Astrocyte (in vitro differentiated cells and primary cell): ENCODE measurements around the gene PLXNB1. TPM values are rescaled to one million over a fixed set of nuclear protein-coding genes. Genes with fewer than 3 reads are reported as not detected.

Experiments
- DNase-seq: peaks from one replicate; pipeline ENCODE4 v3.0.0-alpha.2; 2010; ENCODE audit warnings: low read depth
- FAIRE-seq: peaks from 2 replicates; lab custom pipeline; 2011; peaks lifted over from hg19 to GRCh38; lab: Jason Lieb, UNC
- H2AFZ ChIP-seq: 2 replicates; pipeline ENCODE4 v1.6.0; 2012; ENCODE audit warnings: low read depth, low read length, inconsistent platforms
- H3K27ac ChIP-seq: 2 replicates; pipeline ENCODE4 v1.5.1; 2011; ENCODE audit warnings: low read depth, low read length, inconsistent platforms
- H3K27me3 ChIP-seq: 2 replicates; pipeline ENCODE4 v1.6.0; 2011; ENCODE audit warnings: low read length, inconsistent platforms; ENCODE audit not compliant: insufficient read depth
- H3K36me3 ChIP-seq: 2 replicates; pipeline ENCODE4 v1.5.1; 2011; ENCODE audit warnings: low read length, inconsistent platforms; ENCODE audit not compliant: insufficient read depth
- H3K4me1 ChIP-seq: 2 replicates; pipeline ENCODE4 v1.5.1; 2011; ENCODE audit warnings: low read length, inconsistent platforms; ENCODE audit not compliant: insufficient read depth
- H3K4me2 ChIP-seq: 2 replicates; pipeline ENCODE4 v1.6.0; 2012; ENCODE audit warnings: low read length, inconsistent platforms
- H3K4me3 ChIP-seq: 2 replicates; pipeline ENCODE4 v1.5.1; 2011; ENCODE audit warnings: low read depth, mild to moderate bottlenecking, low read length, inconsistent platforms; ENCODE audit not compliant: insufficient read depth
- H3K79me2 ChIP-seq: 2 replicates; pipeline ENCODE4 v1.6.0; 2012; ENCODE audit warnings: mild to moderate bottlenecking, low read length, inconsistent platforms; ENCODE audit not compliant: insufficient read depth
- H3K9ac ChIP-seq: 2 replicates; pipeline ENCODE4 v1.6.0; 2012; ENCODE audit warnings: mild to moderate bottlenecking, low read length, inconsistent platforms
- H3K9me3 ChIP-seq: 2 replicates; pipeline ENCODE4 v1.5.1; 2012; ENCODE audit warnings: low read depth, mild to moderate bottlenecking, low read length, inconsistent platforms; ENCODE audit not compliant: insufficient read depth
- H4K20me1 ChIP-seq: 2 replicates; pipeline ENCODE4 v1.6.0; 2012; ENCODE audit warnings: low read length, inconsistent platforms; ENCODE audit not compliant: insufficient read depth
- H3K27ac Mint-ChIP-seq: one replicate; pipeline ENCODE4 v1.8.0; 2021; ENCODE audit warnings: mild to moderate bottlenecking, mixed read lengths; ENCODE audit not compliant: unreplicated experiment
- H3K27me3 Mint-ChIP-seq: one replicate; pipeline ENCODE4 v1.8.0; 2021; ENCODE audit warnings: low read depth, mixed read lengths; ENCODE audit not compliant: unreplicated experiment
- H3K36me3 Mint-ChIP-seq: one replicate; pipeline ENCODE4 v1.8.0; 2021; ENCODE audit warnings: low read depth, mixed read lengths; ENCODE audit not compliant: unreplicated experiment
- H3K4me1 Mint-ChIP-seq: one replicate; pipeline ENCODE4 v1.8.0; 2021; ENCODE audit warnings: low read depth, mixed read lengths; ENCODE audit not compliant: unreplicated experiment
- H3K4me3 Mint-ChIP-seq: one replicate; pipeline ENCODE4 v1.8.0; 2021; ENCODE audit warnings: mild to moderate bottlenecking, moderate library complexity, mixed read lengths; ENCODE audit not compliant: unreplicated experiment
- H3K9me3 Mint-ChIP-seq: one replicate; pipeline ENCODE4 v1.8.0; 2021; ENCODE audit warnings: mild to moderate bottlenecking, mixed read lengths; ENCODE audit not compliant: unreplicated experiment
- EZH2 ChIP-seq: IDR thresholded peaks from 2 replicates; pipeline ENCODE4 v1.6.1; 2012; ENCODE audit warnings: mild to moderate bottlenecking, low read length, inconsistent platforms; ENCODE audit not compliant: insufficient read depth
- total RNA-seq: library from RNA; stranded (reverse); gene quantifications from 2 replicates; pipeline ENCODE4 v1.2.1, GENCODE V29; 2021
- TF ChIP-seq, protein P1 (sequence below): IDR thresholded peaks from 2 replicates; pipeline ENCODE4 v1.5.1; 2011; ENCODE audit warnings: low read depth, mild to moderate bottlenecking, inconsistent platforms, low read length, moderate library complexity; ENCODE audit not compliant: insufficient read depth

Gene PLXNB1
- total RNA-seq, 1 donor from 2014 or later, result 59.2 TPM

GRCh38 chr3:48423883-48424695 is 5.8 kb downstream of the PLXNB1 start:
- peaks cover 84% of the 10 kb centered on the region for H4K20me1 ChIP-seq
- H3K27me3 Mint-ChIP-seq, result no peaks in the 10 kb centered on the region
- H3K4me3 ChIP-seq, result no peak overlapping the region
- peaks cover 49% of the 10 kb centered on the region for H3K79me2 ChIP-seq
- no peak for TF ChIP-seq EZH2
- TF ChIP-seq, protein P1, sequence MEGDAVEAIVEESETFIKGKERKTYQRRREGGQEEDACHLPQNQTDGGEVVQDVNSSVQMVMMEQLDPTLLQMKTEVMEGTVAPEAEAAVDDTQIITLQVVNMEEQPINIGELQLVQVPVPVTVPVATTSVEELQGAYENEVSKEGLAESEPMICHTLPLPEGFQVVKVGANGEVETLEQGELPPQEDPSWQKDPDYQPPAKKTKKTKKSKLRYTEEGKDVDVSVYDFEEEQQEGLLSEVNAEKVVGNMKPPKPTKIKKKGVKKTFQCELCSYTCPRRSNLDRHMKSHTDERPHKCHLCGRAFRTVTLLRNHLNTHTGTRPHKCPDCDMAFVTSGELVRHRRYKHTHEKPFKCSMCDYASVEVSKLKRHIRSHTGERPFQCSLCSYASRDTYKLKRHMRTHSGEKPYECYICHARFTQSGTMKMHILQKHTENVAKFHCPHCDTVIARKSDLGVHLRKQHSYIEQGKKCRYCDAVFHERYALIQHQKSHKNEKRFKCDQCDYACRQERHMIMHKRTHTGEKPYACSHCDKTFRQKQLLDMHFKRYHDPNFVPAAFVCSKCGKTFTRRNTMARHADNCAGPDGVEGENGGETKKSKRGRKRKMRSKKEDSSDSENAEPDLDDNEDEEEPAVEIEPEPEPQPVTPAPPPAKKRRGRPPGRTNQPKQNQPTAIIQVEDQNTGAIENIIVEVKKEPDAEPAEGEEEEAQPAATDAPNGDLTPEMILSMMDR, result no peak
- FAIRE-seq, result no peak
- H3K27ac ChIP-seq, result no peak overlapping the region
- H2AFZ ChIP-seq, result no peak overlapping the region
- no peak overlapping the region for H3K4me2 ChIP-seq
- DNase-seq, result no peak
- peaks cover 10% of the 10 kb centered on the region for H3K36me3 Mint-ChIP-seq
- no peak overlapping the region for H3K27ac Mint-ChIP-seq
- no peaks in the 10 kb centered on the region for H3K36me3 ChIP-seq
- no peak overlapping the region for H3K4me3 Mint-ChIP-seq
- H3K4me1 ChIP-seq, result peaks cover 33% of the 10 kb centered on the region
- no peaks in the 10 kb centered on the region for H3K9me3 Mint-ChIP-seq
- peaks cover 31% of the 10 kb centered on the region for H3K4me1 Mint-ChIP-seq
- no peaks in the 10 kb centered on the region for H3K27me3 ChIP-seq
- H3K9ac ChIP-seq, result no peak overlapping the region
- no peaks in the 10 kb centered on the region for H3K9me3 ChIP-seq

- Mint-ChIP-seq H3K27me3 (no peaks in the 10 kb centered on the region), H3K4me3 (no peak overlapping the region), H3K9me3 (no peaks in the 10 kb centered on the region), H3K4me1 (peaks cover 30% of the 10 kb centered on the region), H3K27ac (no peak overlapping the region), H3K36me3 (peaks cover 10% of the 10 kb centered on the region)
- peaks cover 47% of the 10 kb centered on the region for H3K79me2 ChIP-seq
- DNase-seq (no peak), FAIRE-seq (no peak)
- TF ChIP-seq EZH2, result no peak
- TF ChIP-seq, protein P1, result no peak
- no peaks in the 10 kb centered on the region for H3K36me3 ChIP-seq
- H4K20me1 ChIP-seq, result peaks cover 89% of the 10 kb centered on the region
- no peak overlapping the region for H3K27ac ChIP-seq
- peaks cover 33% of the 10 kb centered on the region for H3K4me1 ChIP-seq
- no peak overlapping the region for H3K9ac ChIP-seq
- H3K4me3 ChIP-seq, result no peak overlapping the region
- H2AFZ ChIP-seq, result no peak overlapping the region
- no peaks in the 10 kb centered on the region for H3K27me3 ChIP-seq
- H3K4me2 ChIP-seq, result no peak overlapping the region
- H3K9me3 ChIP-seq, result no peaks in the 10 kb centered on the region
Measured at GRCh38 chr3:48423241-48423882, 6.5 kb downstream of the PLXNB1 start.
